Measurements from ENCODE around the gene PNPLA8. TPM values are rescaled to one million over a fixed set of nuclear protein-coding genes. Genes with fewer than 3 reads are reported as not detected.

The PNPLA8 gene
- total RNA-seq, 1 experiment from 2014 or later: 31.3 TPM

DNA sequence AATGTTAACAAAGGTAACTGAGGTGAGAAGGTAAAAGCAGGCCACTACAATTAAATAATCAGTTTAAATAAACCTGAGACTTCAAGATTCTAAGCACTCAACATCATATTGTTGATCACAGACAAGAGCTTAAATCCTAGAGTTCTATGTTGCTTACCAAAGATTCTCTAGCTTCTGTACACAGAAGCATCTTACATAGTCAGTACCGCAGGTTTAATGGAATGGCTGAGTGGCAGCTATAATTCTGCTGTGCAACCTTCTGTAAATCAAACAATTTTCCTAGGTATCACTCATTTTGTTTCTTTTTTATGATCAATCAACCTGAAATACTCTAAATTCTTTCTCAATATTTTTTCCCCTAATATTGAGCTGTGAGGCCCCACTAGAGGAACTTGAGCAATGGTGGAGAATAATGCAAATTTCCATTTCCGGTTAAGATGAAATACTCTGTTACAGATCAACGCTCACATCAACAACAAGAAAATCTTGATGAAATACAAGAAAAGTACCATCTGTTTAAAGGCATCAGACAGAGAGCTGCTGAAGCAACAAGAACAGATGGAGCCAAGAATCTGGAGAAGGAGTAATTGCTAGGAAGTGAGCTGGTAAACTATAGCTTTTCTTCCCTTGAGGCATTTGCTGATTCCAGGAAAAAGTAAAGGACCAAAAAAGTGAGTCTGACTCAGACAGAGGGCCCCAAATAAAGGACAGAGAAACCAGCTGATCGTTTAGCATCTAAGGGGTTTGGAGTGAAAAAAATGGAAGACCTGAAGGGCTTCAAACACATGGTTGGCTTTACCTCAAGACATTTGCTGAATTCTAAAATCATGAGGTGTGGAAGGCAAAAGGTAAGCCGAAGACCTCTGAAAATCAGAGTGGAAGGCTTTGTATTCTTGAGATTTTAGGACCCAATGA, 22.6 kb downstream of the PNPLA8 start:
- no peak overlapping the region for H2AFZ ChIP-seq
- no peak for TF ChIP-seq EZH2 (IDR thresholded peaks at IDR 0.05; ENCODE audit: low read depth)
- TF ChIP-seq, protein P1, sequence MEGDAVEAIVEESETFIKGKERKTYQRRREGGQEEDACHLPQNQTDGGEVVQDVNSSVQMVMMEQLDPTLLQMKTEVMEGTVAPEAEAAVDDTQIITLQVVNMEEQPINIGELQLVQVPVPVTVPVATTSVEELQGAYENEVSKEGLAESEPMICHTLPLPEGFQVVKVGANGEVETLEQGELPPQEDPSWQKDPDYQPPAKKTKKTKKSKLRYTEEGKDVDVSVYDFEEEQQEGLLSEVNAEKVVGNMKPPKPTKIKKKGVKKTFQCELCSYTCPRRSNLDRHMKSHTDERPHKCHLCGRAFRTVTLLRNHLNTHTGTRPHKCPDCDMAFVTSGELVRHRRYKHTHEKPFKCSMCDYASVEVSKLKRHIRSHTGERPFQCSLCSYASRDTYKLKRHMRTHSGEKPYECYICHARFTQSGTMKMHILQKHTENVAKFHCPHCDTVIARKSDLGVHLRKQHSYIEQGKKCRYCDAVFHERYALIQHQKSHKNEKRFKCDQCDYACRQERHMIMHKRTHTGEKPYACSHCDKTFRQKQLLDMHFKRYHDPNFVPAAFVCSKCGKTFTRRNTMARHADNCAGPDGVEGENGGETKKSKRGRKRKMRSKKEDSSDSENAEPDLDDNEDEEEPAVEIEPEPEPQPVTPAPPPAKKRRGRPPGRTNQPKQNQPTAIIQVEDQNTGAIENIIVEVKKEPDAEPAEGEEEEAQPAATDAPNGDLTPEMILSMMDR (conservative IDR thresholded peaks at IDR 0.05): no peak
- no peak overlapping the region for H3K4me2 ChIP-seq
- no peaks in the 10 kb centered on the region for H3K9me2 ChIP-seq (ENCODE audit: insufficient read depth)
- no peaks in the 10 kb centered on the region for H3K27me3 ChIP-seq (ENCODE audit: insufficient read depth, low read depth)
- ChIA-PET CTCF (no interaction called here), POLR2A (ENCODE audit: unreplicated experiment) (interaction anchor here (0.7 kb wide), 2 partner anchors 12 to 233 kb away, joined by 3 to 4 read pairs; no protein-coding TSS in a partner anchor)
- H3K36me3 ChIP-seq (ENCODE audit: low read depth): no peaks in the 10 kb centered on the region
- H3K27ac ChIP-seq: no peak overlapping the region
- DNase-seq: no peak
- H3K4me1 ChIP-seq (replicated peaks; ENCODE audit: insufficient read depth): no peaks in the 10 kb centered on the region
- no peaks in the 10 kb centered on the region for H3K79me2 ChIP-seq (ENCODE audit: low read depth)
- peaks cover 6% of the 10 kb centered on the region; the same call in 1 of the 2 replicates for H3F3A ChIP-seq (ENCODE audit: insufficient read depth, low read depth)
- intact Hi-C loops (cut with micrococcal nuclease; ENCODE audit: unreplicated experiment): no loop called here
- no peaks in the 10 kb centered on the region for H4K20me1 ChIP-seq (ENCODE audit: insufficient read depth)
- no TSS peak for BruUV-seq (replicated peaks)
- no peak overlapping the region for H3K4me3 ChIP-seq
- H3K9me3 ChIP-seq (ENCODE audit: insufficient read depth, low read depth): no peaks in the 10 kb centered on the region

DNA sequence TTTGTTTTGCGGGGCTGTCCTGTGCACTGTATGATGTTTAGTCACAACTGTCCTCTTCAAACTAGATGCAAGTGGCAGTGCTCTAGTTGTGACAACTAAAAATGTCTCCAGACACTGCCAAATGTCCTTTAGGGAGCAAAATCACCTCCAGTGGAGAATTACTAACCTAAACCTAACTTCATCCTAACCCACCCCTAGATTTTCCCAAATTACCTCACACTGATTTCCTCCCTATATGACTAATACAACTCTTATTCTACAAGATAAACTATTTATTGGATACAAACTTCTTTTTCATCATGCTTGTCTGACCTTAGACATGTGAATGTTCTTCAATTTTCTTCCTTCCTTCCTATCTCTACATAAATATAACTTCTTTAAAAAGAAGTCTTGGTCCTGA, 26.4 kb downstream of the PNPLA8 start:
- H3F3A ChIP-seq (ENCODE audit: insufficient read depth, low read depth): peaks cover 14% of the 10 kb centered on the region; the same call in 1 of the 2 replicates
- no peak overlapping the region for H2AFZ ChIP-seq
- no peaks in the 10 kb centered on the region for H3K79me2 ChIP-seq (ENCODE audit: low read depth)
- no peak overlapping the region for H3K27ac ChIP-seq
- no peaks in the 10 kb centered on the region for H3K4me1 ChIP-seq (replicated peaks; ENCODE audit: insufficient read depth)
- H3K4me2 ChIP-seq: no peak overlapping the region
- H3K9me3 ChIP-seq (ENCODE audit: insufficient read depth, low read depth): no peaks in the 10 kb centered on the region
- peaks cover 3% of the 10 kb centered on the region; the same call in 1 of the 2 replicates for H3K36me3 ChIP-seq (ENCODE audit: low read depth)
- H3K9me2 ChIP-seq (ENCODE audit: insufficient read depth): no peaks in the 10 kb centered on the region
- intact Hi-C loops (cut with micrococcal nuclease; ENCODE audit: unreplicated experiment): loop anchor here (10.0 kb wide), 1 partner anchor 755 kb away; the partner anchor contains the start of gene CBLL1
- H3K27me3 ChIP-seq (ENCODE audit: insufficient read depth, low read depth): no peaks in the 10 kb centered on the region
- CTCF ChIA-PET: no interaction called here
- no TSS peak for BruUV-seq (replicated peaks)
- DNase-seq: no peak
- H3K4me3 ChIP-seq: no peak overlapping the region
- TF ChIP-seq, protein P1 (conservative IDR thresholded peaks at IDR 0.05): no peak
- no peak for TF ChIP-seq EZH2 (IDR thresholded peaks at IDR 0.05; ENCODE audit: low read depth)
- no peaks in the 10 kb centered on the region for H4K20me1 ChIP-seq (ENCODE audit: insufficient read depth)
- POLR2A ChIA-PET (ENCODE audit: unreplicated experiment): no interaction called here

DNA sequence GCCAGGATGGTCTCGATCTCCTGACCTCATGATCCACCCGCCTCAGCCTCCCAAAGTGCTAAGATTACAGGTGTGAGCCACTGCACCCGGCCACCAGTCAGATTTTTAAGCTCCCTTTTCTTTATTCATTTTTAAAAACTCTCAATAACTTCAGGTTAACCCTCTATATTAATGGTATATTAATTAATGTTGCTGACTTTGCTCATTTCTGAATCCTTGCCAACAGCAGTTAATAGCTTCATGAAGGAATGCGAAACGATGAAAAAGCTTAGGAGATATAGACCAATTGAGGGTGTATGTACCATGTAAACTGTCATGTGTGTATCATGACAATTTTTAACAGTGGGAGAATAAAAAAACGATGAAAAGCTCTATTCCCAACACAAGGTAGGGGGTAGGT, 27.5 kb downstream of the PNPLA8 start:
- Histone ChIP-seq H4K20me1 (ENCODE audit: insufficient read depth) (no peaks in the 10 kb centered on the region), H3K9me2 (ENCODE audit: insufficient read depth) (no peaks in the 10 kb centered on the region), H3K27me3 (ENCODE audit: insufficient read depth, low read depth) (no peaks in the 10 kb centered on the region), H3K36me3 (ENCODE audit: low read depth) (peaks cover 3% of the 10 kb centered on the region; the same call in 1 of the 2 replicates), H3K27ac (no peak overlapping the region), H3K4me1 (replicated peaks; ENCODE audit: insufficient read depth) (no peaks in the 10 kb centered on the region), H3K4me2 (no peak overlapping the region), H3F3A (ENCODE audit: insufficient read depth, low read depth) (peaks cover 14% of the 10 kb centered on the region; the same call in 1 of the 2 replicates), H2AFZ (no peak overlapping the region), H3K79me2 (ENCODE audit: low read depth) (no peaks in the 10 kb centered on the region), H3K4me3 (no peak overlapping the region), H3K9me3 (ENCODE audit: insufficient read depth, low read depth) (no peaks in the 10 kb centered on the region)
- no TSS peak for BruUV-seq (replicated peaks)
- ChIA-PET POLR2A (ENCODE audit: unreplicated experiment) (no interaction called here), CTCF (interaction anchor here (1.1 kb wide), 2 partner anchors 27 to 504 kb away, joined by 3 to 4 read pairs; no protein-coding TSS in a partner anchor)
- intact Hi-C loops (cut with micrococcal nuclease; ENCODE audit: unreplicated experiment): loop anchor here (10.0 kb wide), 1 partner anchor 754 kb away; the partner anchor contains the start of gene CBLL1
- DNase-seq: no peak
- no peak for TF ChIP-seq EZH2 (IDR thresholded peaks at IDR 0.05; ENCODE audit: low read depth)
- TF ChIP-seq, protein P1 (conservative IDR thresholded peaks at IDR 0.05): no peak
